Measurements from ENCODE around the gene SLC44A1.

Gene SLC44A1

DNA sequence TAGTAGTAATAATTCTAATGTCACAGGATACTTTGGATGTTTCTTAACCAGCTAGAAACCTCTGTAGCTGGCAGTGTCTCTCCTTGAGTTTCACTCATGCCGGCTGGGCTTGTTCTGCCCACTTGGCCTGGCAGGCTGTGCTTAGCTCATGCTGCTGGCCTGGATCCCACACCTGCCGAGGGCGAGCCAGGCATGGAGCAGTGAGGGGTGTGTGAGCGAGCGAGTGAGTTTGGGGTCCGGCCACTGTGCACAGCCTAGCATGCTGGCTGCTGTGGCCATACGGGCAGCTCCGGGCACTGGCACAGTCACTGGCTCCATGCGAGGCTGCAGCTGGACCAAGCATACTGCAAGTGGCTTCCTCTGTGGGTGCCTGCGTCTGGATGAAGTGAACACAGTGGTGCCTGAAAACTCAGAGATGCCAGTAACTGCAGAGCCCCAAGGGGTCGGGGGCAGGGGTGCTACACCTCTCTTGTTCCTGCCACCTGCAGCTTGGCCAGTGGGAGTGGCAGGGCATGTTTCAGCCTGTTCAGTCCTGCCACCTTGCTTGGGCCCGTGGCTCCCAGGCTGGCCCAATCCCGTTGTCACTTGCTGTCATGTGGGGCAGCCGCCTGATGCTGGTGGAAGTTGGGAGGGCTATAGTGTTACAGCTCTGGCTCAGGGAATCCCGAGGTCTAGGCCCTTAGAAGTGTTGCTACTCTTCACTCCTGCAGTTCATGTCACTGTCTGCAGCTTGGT lies 213.3 kb downstream of the SLC44A1 start:
- Histone ChIP-seq H3K27me3 (ENCODE audit: insufficient read depth, low read length) (no peaks in the 10 kb centered on the region), H3K27ac (ENCODE audit: low read length) (no peak overlapping the region), H3K4me1 (ENCODE audit: insufficient read depth, low read length) (peaks cover 7% of the 10 kb centered on the region; the same call in 1 of the 2 replicates), H3K9ac (ENCODE audit: low read depth, low read length) (no peak overlapping the region), H3K36me3 (ENCODE audit: insufficient read depth, low read depth, low read length) (no peaks in the 10 kb centered on the region), H3K4me3 (ENCODE audit: low read length) (no peak overlapping the region), H3K9me3 (ENCODE audit: insufficient read depth, low read depth, low read length) (peaks cover 3% of the 10 kb centered on the region; the same call in 1 of the 2 replicates)

DNA sequence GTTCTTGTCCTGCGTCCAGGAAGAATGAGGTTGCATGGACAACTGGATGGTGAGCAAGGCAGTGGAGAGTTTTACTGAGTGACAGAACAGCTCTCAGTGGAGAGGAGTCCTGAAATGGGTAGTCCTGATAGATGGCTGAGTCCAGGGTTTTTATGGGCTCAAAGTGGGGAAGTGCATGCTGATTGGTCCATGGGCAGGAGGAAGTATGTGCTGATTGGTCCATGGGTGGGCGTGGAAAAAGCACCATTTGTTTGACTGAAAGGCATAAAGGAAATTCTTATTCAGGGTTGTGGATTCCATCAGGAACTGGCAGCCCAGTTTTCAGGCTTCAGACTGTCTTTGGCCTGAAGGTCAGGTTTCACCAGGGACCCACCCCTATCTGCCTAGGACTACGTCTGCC lies 214.0 kb downstream of the SLC44A1 start:
- no peak overlapping the region for H3K4me3 ChIP-seq (ENCODE audit: low read length)
- peaks cover 7% of the 10 kb centered on the region; the same call in 1 of the 2 replicates for H3K4me1 ChIP-seq (ENCODE audit: insufficient read depth, low read length)
- no peaks in the 10 kb centered on the region for H3K36me3 ChIP-seq (ENCODE audit: insufficient read depth, low read depth, low read length)
- peaks cover 3% of the 10 kb centered on the region; the same call in 1 of the 2 replicates for H3K9me3 ChIP-seq (ENCODE audit: insufficient read depth, low read depth, low read length)
- no peak overlapping the region for H3K9ac ChIP-seq (ENCODE audit: low read depth, low read length)
- H3K27me3 ChIP-seq (ENCODE audit: insufficient read depth, low read length) = no peaks in the 10 kb centered on the region
- H3K27ac ChIP-seq (ENCODE audit: low read length) = no peak overlapping the region

DNA sequence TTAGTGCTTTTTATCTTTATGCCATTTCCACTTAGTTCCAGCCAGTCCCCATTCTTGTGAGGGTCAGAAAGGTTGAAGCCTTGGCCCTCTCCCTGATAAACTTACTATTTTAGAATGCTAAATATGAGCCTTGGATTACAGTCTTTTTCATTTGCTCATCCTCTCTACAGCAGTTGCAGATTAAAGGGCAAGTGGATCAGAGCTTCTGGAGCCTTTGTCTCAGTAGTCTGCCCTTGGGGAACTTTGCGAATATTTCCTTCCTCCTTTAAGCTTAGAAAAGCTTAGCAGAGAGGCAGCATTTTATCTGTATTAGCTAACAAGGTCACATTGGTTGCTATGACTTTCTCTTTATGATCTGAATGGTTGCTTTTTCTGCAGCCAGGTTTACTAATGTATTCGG lies 214.9 kb downstream of the SLC44A1 start:
- H3K9me3 ChIP-seq (ENCODE audit: insufficient read depth, low read depth, low read length) = peaks cover 3% of the 10 kb centered on the region; the same call in 1 of the 2 replicates
- H3K9ac ChIP-seq (ENCODE audit: low read depth, low read length) = peak overlapping the region; percentile 12; the same call in 1 of the 2 replicates
- H3K36me3 ChIP-seq (ENCODE audit: insufficient read depth, low read depth, low read length) = peaks cover 4% of the 10 kb centered on the region; the same call in 1 of the 2 replicates
- H3K4me1 ChIP-seq (ENCODE audit: insufficient read depth, low read length) = peaks cover 7% of the 10 kb centered on the region; the same call in 1 of the 2 replicates
- no peak overlapping the region for H3K4me3 ChIP-seq (ENCODE audit: low read length)
- H3K27me3 ChIP-seq (ENCODE audit: insufficient read depth, low read length) = no peaks in the 10 kb centered on the region
- H3K27ac ChIP-seq (ENCODE audit: low read length) = no peak overlapping the region

DNA sequence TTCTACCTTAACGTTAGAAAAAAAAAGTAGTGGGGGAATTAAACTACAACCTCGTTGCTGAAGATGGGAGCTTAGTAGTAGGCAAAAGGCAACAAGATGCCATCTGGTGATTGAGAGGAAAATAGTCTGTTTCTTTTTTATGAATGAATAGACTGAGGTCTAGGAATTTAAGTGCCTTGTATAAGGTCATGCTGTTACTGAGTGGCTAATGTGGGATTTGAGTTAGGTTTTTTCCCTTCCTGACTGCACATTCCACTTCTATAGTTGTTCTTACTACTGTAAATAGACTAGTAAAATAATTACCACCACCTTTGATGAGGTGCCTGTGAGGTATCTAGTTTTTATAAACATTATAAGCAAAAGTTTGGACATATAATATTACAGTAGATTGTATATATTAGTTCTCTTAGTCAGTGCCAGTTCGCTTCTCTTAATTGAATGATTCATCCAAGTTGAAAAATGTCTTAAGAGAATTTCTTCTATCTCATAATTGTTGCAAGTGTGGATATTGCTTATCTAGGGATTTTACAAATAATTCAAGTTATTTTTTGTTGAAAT lies 222.5 kb downstream of the SLC44A1 start:
- no peaks in the 10 kb centered on the region for H3K4me1 ChIP-seq (ENCODE audit: insufficient read depth, low read length)
- no peaks in the 10 kb centered on the region for H3K27me3 ChIP-seq (ENCODE audit: insufficient read depth, low read length)
- H3K9ac ChIP-seq (ENCODE audit: low read depth, low read length) = no peak overlapping the region
- H3K36me3 ChIP-seq (ENCODE audit: insufficient read depth, low read depth, low read length) = peaks cover 59% of the 10 kb centered on the region
- H3K27ac ChIP-seq (ENCODE audit: low read length) = no peak overlapping the region
- no peaks in the 10 kb centered on the region for H3K9me3 ChIP-seq (ENCODE audit: insufficient read depth, low read depth, low read length)
- H3K4me3 ChIP-seq (ENCODE audit: low read length) = no peak overlapping the region

DNA sequence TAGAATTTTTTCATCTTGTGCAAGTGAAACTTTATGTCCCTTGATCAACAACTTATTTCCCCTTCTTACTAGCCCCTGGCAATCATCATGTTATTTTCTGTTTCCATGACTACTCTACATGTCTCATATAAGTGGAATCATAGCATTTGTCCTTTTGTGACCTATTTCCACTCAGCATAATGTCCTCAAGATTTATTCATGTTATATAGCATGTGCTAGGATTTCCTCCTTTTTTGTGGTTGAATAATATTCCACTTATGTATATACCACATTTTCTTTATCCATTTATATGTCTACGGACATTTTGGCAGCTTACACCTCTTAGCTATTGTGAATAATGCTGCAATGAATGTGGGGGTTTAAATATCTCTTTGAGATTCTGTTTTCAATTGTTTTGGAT lies 224.4 kb downstream of the SLC44A1 start:
- H3K4me1 ChIP-seq (ENCODE audit: insufficient read depth, low read length) = no peaks in the 10 kb centered on the region
- peaks cover 68% of the 10 kb centered on the region for H3K36me3 ChIP-seq (ENCODE audit: insufficient read depth, low read depth, low read length)
- no peaks in the 10 kb centered on the region for H3K27me3 ChIP-seq (ENCODE audit: insufficient read depth, low read length)
- no peak overlapping the region for H3K9ac ChIP-seq (ENCODE audit: low read depth, low read length)
- no peak overlapping the region for H3K27ac ChIP-seq (ENCODE audit: low read length)
- no peaks in the 10 kb centered on the region for H3K9me3 ChIP-seq (ENCODE audit: insufficient read depth, low read depth, low read length)
- H3K4me3 ChIP-seq (ENCODE audit: low read length) = no peak overlapping the region

DNA sequence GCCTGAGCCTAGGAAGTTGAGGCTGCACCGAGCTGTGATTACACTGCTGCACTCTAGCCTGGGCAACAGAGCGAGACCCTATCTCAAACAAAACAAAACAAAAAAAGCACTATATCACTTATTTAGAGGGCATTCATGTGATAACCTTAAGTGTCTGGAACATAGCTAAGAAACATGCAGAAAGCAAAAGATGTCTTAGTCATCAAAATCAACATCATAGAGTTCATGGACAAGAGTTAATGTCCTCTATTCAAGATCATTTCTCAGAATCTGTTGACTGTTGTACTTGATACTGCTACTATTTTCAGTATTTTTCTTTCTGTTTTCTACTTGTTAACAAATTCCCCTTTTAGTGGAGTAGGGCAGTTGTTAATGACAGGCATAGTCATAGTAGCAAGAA lies 228.8 kb downstream of the SLC44A1 start:
- Histone ChIP-seq H3K27me3 (ENCODE audit: insufficient read depth, low read length) (no peaks in the 10 kb centered on the region), H3K4me3 (ENCODE audit: low read length) (no peak overlapping the region), H3K27ac (ENCODE audit: low read length) (no peak overlapping the region), H3K9me3 (ENCODE audit: insufficient read depth, low read depth, low read length) (no peaks in the 10 kb centered on the region), H3K36me3 (ENCODE audit: insufficient read depth, low read depth, low read length) (peaks cover 36% of the 10 kb centered on the region), H3K9ac (ENCODE audit: low read depth, low read length) (no peak overlapping the region), H3K4me1 (ENCODE audit: insufficient read depth, low read length) (no peaks in the 10 kb centered on the region)

DNA sequence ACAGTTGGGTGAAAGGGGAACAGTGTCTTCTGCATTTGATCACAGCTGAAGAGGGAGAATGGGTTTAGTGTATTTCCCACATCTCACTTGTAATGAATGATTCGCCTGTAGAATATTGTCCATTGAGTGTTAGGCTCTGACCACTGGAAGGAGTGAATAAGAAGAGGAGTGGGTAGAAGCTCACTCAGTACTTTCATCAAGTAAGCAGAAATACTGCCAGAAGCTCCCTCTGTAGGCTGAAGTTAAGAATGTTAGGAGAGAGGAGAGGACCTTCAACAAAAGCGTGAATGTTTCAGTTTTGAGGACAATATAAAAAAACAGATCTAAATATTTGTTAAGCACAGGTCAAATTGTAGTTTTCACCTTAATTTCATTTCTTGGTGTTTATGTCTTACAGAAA lies 230.9 kb downstream of the SLC44A1 start:
- no peak overlapping the region for H3K9ac ChIP-seq (ENCODE audit: low read depth, low read length)
- H3K4me1 ChIP-seq (ENCODE audit: insufficient read depth, low read length) = no peaks in the 10 kb centered on the region
- H3K36me3 ChIP-seq (ENCODE audit: insufficient read depth, low read depth, low read length) = peaks cover 21% of the 10 kb centered on the region; the same call in 1 of the 2 replicates
- no peak overlapping the region for H3K27ac ChIP-seq (ENCODE audit: low read length)
- no peak overlapping the region for H3K4me3 ChIP-seq (ENCODE audit: low read length)
- H3K27me3 ChIP-seq (ENCODE audit: insufficient read depth, low read length) = no peaks in the 10 kb centered on the region
- no peaks in the 10 kb centered on the region for H3K9me3 ChIP-seq (ENCODE audit: insufficient read depth, low read depth, low read length)

DNA sequence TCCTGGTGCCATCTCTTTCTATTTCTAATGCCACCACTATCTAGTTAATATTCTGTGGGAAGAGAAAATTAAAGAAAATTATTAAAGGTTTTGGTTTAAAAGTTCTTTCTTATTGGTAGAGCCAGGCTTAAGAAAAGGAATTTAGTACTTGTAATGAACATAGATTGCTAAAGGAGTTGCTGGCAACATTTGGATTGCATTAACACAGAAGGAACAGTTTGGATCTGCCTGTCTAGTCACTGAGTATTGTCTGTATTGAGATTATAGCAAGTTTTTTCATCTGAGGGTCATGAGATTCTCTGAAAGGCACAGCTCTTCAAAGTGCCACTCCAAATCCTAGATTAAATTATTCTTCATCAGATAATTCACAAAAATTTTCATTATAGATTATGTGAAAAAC lies 235.4 kb downstream of the SLC44A1 start:
- Histone ChIP-seq H3K9ac (ENCODE audit: low read depth, low read length) (no peak overlapping the region), H3K4me1 (ENCODE audit: insufficient read depth, low read length) (no peaks in the 10 kb centered on the region), H3K4me3 (ENCODE audit: low read length) (no peak overlapping the region), H3K9me3 (ENCODE audit: insufficient read depth, low read depth, low read length) (no peaks in the 10 kb centered on the region), H3K36me3 (ENCODE audit: insufficient read depth, low read depth, low read length) (no peaks in the 10 kb centered on the region), H3K27ac (ENCODE audit: low read length) (no peak overlapping the region), H3K27me3 (ENCODE audit: insufficient read depth, low read length) (no peaks in the 10 kb centered on the region)

DNA sequence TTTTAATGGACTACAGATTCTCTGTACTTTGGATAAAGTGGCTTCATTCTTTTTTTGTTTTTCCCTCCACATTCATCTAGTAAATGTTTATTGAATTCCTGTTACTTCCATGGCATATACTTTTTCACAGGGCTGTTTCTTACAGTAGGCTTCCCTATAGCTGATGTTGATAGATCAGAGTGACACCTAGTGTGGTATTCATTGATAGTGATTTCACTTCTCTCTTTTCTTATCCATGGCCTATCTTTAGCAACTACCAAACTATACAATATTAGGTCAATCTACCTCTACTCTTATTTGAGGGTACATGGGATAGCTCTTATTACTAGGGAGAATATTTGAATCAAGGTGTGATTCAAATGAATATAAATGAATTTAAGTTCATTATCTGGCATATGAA lies 239.2 kb downstream of the SLC44A1 start:
- Histone ChIP-seq H3K27me3 (ENCODE audit: insufficient read depth, low read length) (no peaks in the 10 kb centered on the region), H3K9ac (ENCODE audit: low read depth, low read length) (no peak overlapping the region), H3K36me3 (ENCODE audit: insufficient read depth, low read depth, low read length) (peaks cover 26% of the 10 kb centered on the region), H3K4me3 (ENCODE audit: low read length) (no peak overlapping the region), H3K4me1 (ENCODE audit: insufficient read depth, low read length) (no peaks in the 10 kb centered on the region), H3K9me3 (ENCODE audit: insufficient read depth, low read depth, low read length) (no peaks in the 10 kb centered on the region), H3K27ac (ENCODE audit: low read length) (no peak overlapping the region)

DNA sequence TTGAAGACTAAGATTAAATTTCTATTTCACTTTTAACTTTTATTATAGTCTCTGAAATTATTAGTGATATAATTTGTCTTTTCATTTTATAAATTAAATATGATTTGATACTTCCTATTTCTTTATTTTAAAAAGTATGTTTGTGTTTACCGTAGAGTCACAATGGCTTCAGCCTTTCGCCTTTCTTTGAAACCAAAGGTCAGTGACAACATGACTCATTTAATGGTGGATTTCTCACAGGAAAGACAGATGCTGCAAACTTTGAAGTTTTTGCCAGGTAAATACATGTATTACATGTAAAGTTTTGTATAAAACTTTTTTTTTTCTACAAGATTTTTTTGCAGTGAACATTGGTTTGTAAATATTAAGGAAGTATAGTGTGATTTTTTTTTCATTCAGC lies 239.8 kb downstream of the SLC44A1 start:
- Histone ChIP-seq H3K4me3 (ENCODE audit: low read length) (no peak overlapping the region), H3K36me3 (ENCODE audit: insufficient read depth, low read depth, low read length) (peaks cover 26% of the 10 kb centered on the region), H3K9ac (ENCODE audit: low read depth, low read length) (no peak overlapping the region), H3K4me1 (ENCODE audit: insufficient read depth, low read length) (no peaks in the 10 kb centered on the region), H3K27me3 (ENCODE audit: insufficient read depth, low read length) (no peaks in the 10 kb centered on the region), H3K27ac (ENCODE audit: low read length) (no peak overlapping the region), H3K9me3 (ENCODE audit: insufficient read depth, low read depth, low read length) (no peaks in the 10 kb centered on the region)

DNA sequence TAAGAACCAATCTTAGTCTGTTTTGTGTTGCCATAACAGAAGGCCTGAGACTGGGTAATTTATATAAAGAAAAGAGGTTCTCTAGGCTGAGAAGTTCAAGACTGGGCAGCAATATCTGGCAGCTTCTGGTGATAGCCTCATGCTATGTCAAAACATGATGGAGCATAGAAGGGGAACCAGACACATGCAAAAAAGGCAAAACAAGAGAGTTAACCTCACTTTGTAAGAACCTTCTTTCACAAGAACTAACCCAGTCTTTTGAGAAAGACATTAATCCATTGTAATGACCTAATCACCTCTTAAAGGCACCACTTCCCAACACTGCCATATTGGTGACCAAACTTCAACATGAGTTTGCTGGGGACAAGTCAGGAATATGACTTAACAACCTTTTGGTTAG lies 240.7 kb downstream of the SLC44A1 start:
- Histone ChIP-seq H3K9me3 (ENCODE audit: insufficient read depth, low read depth, low read length) (no peaks in the 10 kb centered on the region), H3K4me3 (ENCODE audit: low read length) (no peak overlapping the region), H3K27ac (ENCODE audit: low read length) (no peak overlapping the region), H3K4me1 (ENCODE audit: insufficient read depth, low read length) (no peaks in the 10 kb centered on the region), H3K36me3 (ENCODE audit: insufficient read depth, low read depth, low read length) (peaks cover 26% of the 10 kb centered on the region), H3K27me3 (ENCODE audit: insufficient read depth, low read length) (no peaks in the 10 kb centered on the region), H3K9ac (ENCODE audit: low read depth, low read length) (no peak overlapping the region)
